ENCODE data around the gene NDFIP2. TPM values are rescaled to one million over a fixed set of nuclear protein-coding genes. Genes with fewer than 3 reads are reported as not detected.

The NDFIP2 gene
- total RNA-seq, 1 donor from 2014 or later = 53.8 TPM

DNA sequence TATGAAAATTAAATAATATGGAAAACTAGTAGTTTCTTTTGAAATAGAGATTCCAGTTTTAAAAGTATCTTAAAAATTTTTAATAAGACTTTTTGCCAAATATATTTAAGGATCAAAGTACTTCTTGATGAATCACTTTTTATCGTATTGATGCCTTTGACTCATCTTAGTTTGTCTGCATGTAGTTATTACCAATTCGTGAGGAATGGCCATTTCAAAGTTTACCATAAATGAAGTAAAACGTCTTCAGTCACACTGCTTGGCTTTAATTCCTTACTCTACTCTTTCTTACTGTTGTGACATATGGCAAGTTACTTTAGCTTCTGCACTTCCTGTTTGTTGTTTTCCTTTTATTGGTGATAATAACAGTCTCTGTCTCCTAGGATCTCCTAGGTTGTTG, 38.3 kb downstream of the NDFIP2 start:
- Mint-ChIP-seq H3K36me3 (ENCODE audit: insufficient read depth) (peaks cover 9% of the 10 kb centered on the region), H3K4me1 (ENCODE audit: low read depth) (no peaks in the 10 kb centered on the region), H3K9me3 (ENCODE audit: low read depth) (no peaks in the 10 kb centered on the region), H3K27me3 (no peaks in the 10 kb centered on the region), H3K27ac (no peak overlapping the region), H3K4me3 (ENCODE audit: low read depth) (no peak overlapping the region)
- DNase-seq (ENCODE audit: low spot score, unreplicated experiment) = no peak
- TF ChIP-seq, protein P1, sequence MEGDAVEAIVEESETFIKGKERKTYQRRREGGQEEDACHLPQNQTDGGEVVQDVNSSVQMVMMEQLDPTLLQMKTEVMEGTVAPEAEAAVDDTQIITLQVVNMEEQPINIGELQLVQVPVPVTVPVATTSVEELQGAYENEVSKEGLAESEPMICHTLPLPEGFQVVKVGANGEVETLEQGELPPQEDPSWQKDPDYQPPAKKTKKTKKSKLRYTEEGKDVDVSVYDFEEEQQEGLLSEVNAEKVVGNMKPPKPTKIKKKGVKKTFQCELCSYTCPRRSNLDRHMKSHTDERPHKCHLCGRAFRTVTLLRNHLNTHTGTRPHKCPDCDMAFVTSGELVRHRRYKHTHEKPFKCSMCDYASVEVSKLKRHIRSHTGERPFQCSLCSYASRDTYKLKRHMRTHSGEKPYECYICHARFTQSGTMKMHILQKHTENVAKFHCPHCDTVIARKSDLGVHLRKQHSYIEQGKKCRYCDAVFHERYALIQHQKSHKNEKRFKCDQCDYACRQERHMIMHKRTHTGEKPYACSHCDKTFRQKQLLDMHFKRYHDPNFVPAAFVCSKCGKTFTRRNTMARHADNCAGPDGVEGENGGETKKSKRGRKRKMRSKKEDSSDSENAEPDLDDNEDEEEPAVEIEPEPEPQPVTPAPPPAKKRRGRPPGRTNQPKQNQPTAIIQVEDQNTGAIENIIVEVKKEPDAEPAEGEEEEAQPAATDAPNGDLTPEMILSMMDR (IDR thresholded peaks at IDR 0.05; ENCODE audit: unreplicated experiment) = no peak

DNA sequence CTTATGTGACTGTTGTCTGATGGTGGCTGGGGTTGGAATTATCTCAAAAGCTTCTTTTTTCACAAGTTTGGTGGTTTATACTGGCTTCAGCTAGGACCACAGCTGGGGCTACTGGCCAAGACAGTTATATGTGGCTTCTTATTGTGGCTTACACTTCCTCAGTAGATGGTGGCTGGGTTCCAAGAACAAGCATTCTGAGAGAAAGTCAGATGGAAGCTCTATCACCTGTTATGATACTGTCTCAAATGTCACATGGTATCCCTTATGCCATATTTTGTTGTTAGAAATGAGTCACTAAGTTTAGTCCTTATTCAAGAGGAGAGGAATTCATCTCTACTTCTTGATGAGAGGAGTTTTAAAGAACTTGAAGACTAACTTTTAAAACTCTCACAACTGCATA, 41.6 kb downstream of the NDFIP2 start:
- DNase-seq (ENCODE audit: low spot score, unreplicated experiment) = no peak
- H3K27ac Mint-ChIP-seq = no peak overlapping the region
- H3K36me3 Mint-ChIP-seq (ENCODE audit: insufficient read depth) = peaks cover 9% of the 10 kb centered on the region
- H3K27me3 Mint-ChIP-seq = no peaks in the 10 kb centered on the region
- no peaks in the 10 kb centered on the region for H3K4me1 Mint-ChIP-seq (ENCODE audit: low read depth)
- H3K4me3 Mint-ChIP-seq (ENCODE audit: low read depth) = no peak overlapping the region
- no peaks in the 10 kb centered on the region for H3K9me3 Mint-ChIP-seq (ENCODE audit: low read depth)
- TF ChIP-seq, protein P1 (IDR thresholded peaks at IDR 0.05; ENCODE audit: unreplicated experiment) = no peak

DNA sequence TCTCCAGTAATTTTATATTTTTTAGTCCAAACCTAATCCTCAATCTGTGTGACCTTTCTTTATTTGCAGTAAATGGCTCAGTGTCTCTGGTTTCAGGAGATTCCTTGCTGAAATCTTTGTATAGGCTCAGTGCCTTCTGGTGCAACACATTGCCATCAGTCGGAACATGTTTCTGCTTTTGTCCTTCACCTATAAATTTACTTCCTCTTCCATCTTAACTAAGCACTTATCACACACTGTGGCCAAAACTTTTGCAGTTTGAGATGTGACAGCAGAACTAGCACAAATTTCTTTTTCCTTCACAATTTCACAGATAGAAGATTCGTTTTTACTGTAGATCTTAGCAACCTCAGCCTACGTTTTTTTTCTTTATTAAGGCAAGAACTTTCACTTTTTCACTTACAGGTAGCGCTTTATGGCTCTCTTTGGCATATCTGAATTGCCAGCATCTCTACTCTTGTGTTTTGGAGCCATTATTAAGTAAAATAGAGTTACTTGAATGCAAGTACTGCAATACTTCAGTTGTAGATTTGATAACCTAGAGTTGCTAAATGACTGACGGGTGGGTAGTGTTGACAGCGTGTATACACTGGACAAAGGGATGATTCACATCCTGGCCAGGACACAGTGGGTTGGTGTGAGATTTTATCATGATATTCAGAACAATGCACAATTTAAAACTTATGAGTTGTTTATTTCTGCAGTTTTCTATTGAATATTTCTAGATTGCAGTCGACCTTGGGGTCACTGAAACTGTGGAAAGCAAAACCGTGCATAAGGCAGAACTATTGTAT, 44.3 kb downstream of the NDFIP2 start:
- H3K27ac Mint-ChIP-seq = no peak overlapping the region
- H3K4me3 Mint-ChIP-seq (ENCODE audit: low read depth) = no peak overlapping the region
- H3K4me1 Mint-ChIP-seq (ENCODE audit: low read depth) = no peaks in the 10 kb centered on the region
- H3K9me3 Mint-ChIP-seq (ENCODE audit: low read depth) = no peaks in the 10 kb centered on the region
- H3K27me3 Mint-ChIP-seq = no peaks in the 10 kb centered on the region
- H3K36me3 Mint-ChIP-seq (ENCODE audit: insufficient read depth) = peaks cover 6% of the 10 kb centered on the region
- TF ChIP-seq, protein P1 (IDR thresholded peaks at IDR 0.05; ENCODE audit: unreplicated experiment) = no peak
- no peak for DNase-seq (ENCODE audit: low spot score, unreplicated experiment)

DNA sequence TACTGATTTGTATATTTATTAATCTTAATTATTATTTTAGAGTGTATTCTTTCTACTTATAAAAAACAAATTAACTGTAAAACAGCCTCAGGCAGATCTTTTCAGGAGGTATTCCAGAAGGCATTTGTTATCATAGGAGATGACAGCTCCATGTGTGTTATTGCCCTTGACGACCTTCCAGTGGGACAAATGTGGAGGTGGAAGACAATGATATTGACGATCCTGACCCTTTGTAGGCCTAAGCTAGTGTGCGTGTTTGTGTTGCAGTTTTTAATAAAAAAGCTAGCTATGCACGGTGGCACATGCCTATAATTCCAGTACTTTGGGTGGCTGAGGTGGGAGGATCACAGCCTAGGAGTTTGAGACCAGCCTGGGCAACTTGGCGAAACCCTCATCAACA, 46.7 kb downstream of the NDFIP2 start:
- DNase-seq (ENCODE audit: low spot score, unreplicated experiment) = no peak
- Mint-ChIP-seq H3K9me3 (ENCODE audit: low read depth) (no peaks in the 10 kb centered on the region), H3K27ac (no peak overlapping the region), H3K27me3 (no peaks in the 10 kb centered on the region), H3K4me3 (ENCODE audit: low read depth) (no peak overlapping the region), H3K4me1 (ENCODE audit: low read depth) (no peaks in the 10 kb centered on the region), H3K36me3 (ENCODE audit: insufficient read depth) (peaks cover 5% of the 10 kb centered on the region)
- TF ChIP-seq, protein P1 (IDR thresholded peaks at IDR 0.05; ENCODE audit: unreplicated experiment) = no peak

DNA sequence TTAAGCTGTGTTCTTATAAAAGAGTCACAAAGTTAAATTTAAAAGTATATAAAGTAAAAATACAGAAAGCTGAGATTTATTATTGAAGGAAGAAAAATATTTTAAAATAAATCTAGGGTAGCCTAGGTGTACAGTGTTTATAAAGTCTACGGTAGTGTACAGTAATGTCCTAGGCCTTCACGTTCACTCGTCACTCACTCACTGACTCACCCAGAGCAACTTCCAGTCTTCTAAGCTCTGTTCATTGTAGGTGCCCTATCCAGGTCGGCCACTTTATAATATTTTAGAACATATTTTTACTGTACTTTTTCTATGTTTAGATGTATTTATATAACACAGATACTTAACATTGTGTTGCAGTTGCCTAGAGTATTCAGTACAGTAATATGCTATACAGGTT, 47.4 kb downstream of the NDFIP2 start:
- H3K27ac Mint-ChIP-seq = no peak overlapping the region
- no peaks in the 10 kb centered on the region for H3K9me3 Mint-ChIP-seq (ENCODE audit: low read depth)
- H3K4me3 Mint-ChIP-seq (ENCODE audit: low read depth) = no peak overlapping the region
- no peaks in the 10 kb centered on the region for H3K4me1 Mint-ChIP-seq (ENCODE audit: low read depth)
- no peaks in the 10 kb centered on the region for H3K27me3 Mint-ChIP-seq
- TF ChIP-seq, protein P1 (IDR thresholded peaks at IDR 0.05; ENCODE audit: unreplicated experiment) = no peak
- no peak for DNase-seq (ENCODE audit: low spot score, unreplicated experiment)
- H3K36me3 Mint-ChIP-seq (ENCODE audit: insufficient read depth) = peaks cover 2% of the 10 kb centered on the region

All from progenitor cell of endocrine pancreas (in vitro differentiated cells).